HUDEP-2 (cell line): ENCODE results near the gene CLOCK.
A peak's percentile ranks its signal among the peaks of the same experiment; 100 is the strongest.

Source experiments
- DNase-seq, 76 experiments: peaks; one replicate each; lab custom pipeline; 2025; ENCODE audit not compliant: unreplicated experiment in 76 of 76; lab: John Stamatoyannopoulos, UW

The CLOCK gene

GRCh38 chr4:55543858-55544257, 2.9 kb downstream of the CLOCK start:
- DNase-seq = peak in 11 of 76 experiments; percentile 1 to 31 (median 16)

- DNase-seq = no peak
Measured at GRCh38 chr4:55540271-55540670, 6.4 kb downstream of the CLOCK start.

- DNase-seq = no peak
Measured at GRCh38 chr4:55539658-55540057, 7.1 kb downstream of the CLOCK start.

- DNase-seq = no peak
Measured at GRCh38 chr4:55538531-55538930, 8.2 kb downstream of the CLOCK start.

- DNase-seq = no peak
Measured at GRCh38 chr4:55534306-55534705, 12.4 kb downstream of the CLOCK start.

GRCh38 chr4:55530691-55531090, 16.0 kb downstream of the CLOCK start:
- no peak for DNase-seq

GRCh38 chr4:55530167-55530566, 16.5 kb downstream of the CLOCK start:
- DNase-seq = no peak

- DNase-seq = no peak
Measured at GRCh38 chr4:55528491-55528890, 18.2 kb downstream of the CLOCK start.

- DNase-seq = no peak
Measured at GRCh38 chr4:55524844-55525571, 21.7 kb downstream of the CLOCK start.

- DNase-seq = no peak
Measured at GRCh38 chr4:55518442-55518841, 28.3 kb downstream of the CLOCK start.

GRCh38 chr4:55517526-55518229, 29.0 kb downstream of the CLOCK start:
- no peak for DNase-seq

- no peak for DNase-seq
Measured at GRCh38 chr4:55512922-55513571, 33.7 kb downstream of the CLOCK start.

- DNase-seq = no peak
Measured at GRCh38 chr4:55512077-55512476, 34.6 kb downstream of the CLOCK start.

GRCh38 chr4:55510685-55511084, 36.0 kb downstream of the CLOCK start:
- DNase-seq = no peak

GRCh38 chr4:55509266-55509665, 37.4 kb downstream of the CLOCK start:
- no peak for DNase-seq

GRCh38 chr4:55507612-55508011, 39.1 kb downstream of the CLOCK start:
- DNase-seq = no peak

GRCh38 chr4:55503169-55503568, 43.5 kb downstream of the CLOCK start:
- DNase-seq = peak in 4 of 76 experiments; percentile 3 to 32 (median 4)

- DNase-seq = no peak
Measured at GRCh38 chr4:55500072-55500471, 46.6 kb downstream of the CLOCK start.

- no peak for DNase-seq
Measured at GRCh38 chr4:55499495-55499894, 47.2 kb downstream of the CLOCK start.

- no peak for DNase-seq
Measured at GRCh38 chr4:55498051-55498450, 48.7 kb downstream of the CLOCK start.

- DNase-seq = no peak
Measured at GRCh38 chr4:55491486-55491885, 55.2 kb downstream of the CLOCK start.

GRCh38 chr4:55488716-55489115, 58.0 kb downstream of the CLOCK start:
- DNase-seq = no peak
